HEK293 (cell line): ENCODE data around the gene WDR53.
"Not testable (repeated sequence)": the region's sequence is repeated elsewhere in the genome, so short reads cannot be mapped to it uniquely, and the experiment has no call there.

Experiments used
- CTCF ChIA-PET: fragments of 350-600 bp; formaldehyde crosslinking; extraction: SDS; loops from one replicate; lab custom pipeline; 2021; ENCODE audit warnings: antibody characterized with exemption; lab: Yijun Ruan, JAX
- POLR2A ChIA-PET: fragments of 300-600 bp; formaldehyde crosslinking; extraction: SDS; loops from one replicate; lab custom pipeline; 2020; ENCODE audit warnings: antibody characterized with exemption, inconsistent platforms; lab: Yijun Ruan, JAX
- H3K27ac ChIP-seq: fragments of 200-500 bp; sonication (Bioruptor generic); 2 replicates; pipeline ENCODE4 v1.5.1; 2014; ENCODE audit warnings: low read depth, low read length, control low read depth, inconsistent platforms; ENCODE audit errors: extremely low read depth
- H3K36me3 ChIP-seq, 2 experiments: fragments of 200-500 bp in 1 of 2; sonication (Bioruptor generic) in 1 of 2; 1 replicate in 1 of 2; 2 replicates in 1 of 2; pipeline ENCODE4 v1.5.1; 2014 to 2017; ENCODE audit warnings: inconsistent platforms in 2 of 2, low read length in 2 of 2; ENCODE audit not compliant: control insufficient read depth in 2 of 2, insufficient read depth in 1 of 2
- H3K4me1 ChIP-seq: fragments of 200-500 bp; sonication (Bioruptor generic); 2 replicates; pipeline ENCODE4 v1.5.1; 2014; ENCODE audit warnings: mild to moderate bottlenecking, low read length, inconsistent platforms; ENCODE audit not compliant: control insufficient read depth, insufficient read depth
- H3K4me3 ChIP-seq: 2 replicates; pipeline ENCODE4 v1.5.1; 2011; ENCODE audit warnings: low read depth, mild to moderate bottlenecking, control low read depth, low read length, moderate library complexity
- H3K9me3 ChIP-seq: fragments of 200-500 bp; sonication (Bioruptor generic); 2 replicates; pipeline ENCODE4 v1.5.1; 2014; ENCODE audit warnings: low read depth, low read length, inconsistent platforms; ENCODE audit not compliant: control insufficient read depth, insufficient read depth
- BCL11A ChIP-seq: fragments of 450-650 bp; formaldehyde crosslinking; IDR thresholded peaks from 2 replicates; pipeline ENCODE4 v1.5.1; 2016; ENCODE audit warnings: low read depth, missing biosample characterization, missing genetic modification characterization
- KLF7 ChIP-seq: fragments of 450-650 bp; formaldehyde crosslinking; IDR thresholded peaks from 2 replicates; pipeline ENCODE4 v1.5.1; 2016; ENCODE audit warnings: missing biosample characterization, missing genetic modification characterization, borderline replicate concordance
- WT1 ChIP-seq: fragments of 450-650 bp; formaldehyde crosslinking; IDR thresholded peaks from 2 replicates; pipeline ENCODE4 v1.5.1; 2016; ENCODE audit warnings: missing biosample characterization, missing genetic modification characterization
- ZBTB17 ChIP-seq: fragments of 450-650 bp; formaldehyde crosslinking; IDR thresholded peaks from 2 replicates; pipeline ENCODE4 v1.5.1; 2016; ENCODE audit warnings: missing biosample characterization, missing genetic modification characterization
- ZIC2 ChIP-seq: fragments of 450-650 bp; formaldehyde crosslinking; IDR thresholded peaks from 2 replicates; pipeline ENCODE4 v1.5.1; 2016; ENCODE audit warnings: missing biosample characterization, missing genetic modification characterization
- ZNF19 ChIP-seq: fragments of 450-650 bp; formaldehyde crosslinking; IDR thresholded peaks from 2 replicates; pipeline ENCODE4; 2016; ENCODE audit warnings: missing biosample characterization, missing genetic modification characterization, low read depth
- ZNF292 ChIP-seq: fragments of 450-650 bp; formaldehyde crosslinking; IDR thresholded peaks from 2 replicates; pipeline ENCODE4 v1.5.1; 2016; ENCODE audit warnings: low read depth, missing biosample characterization, missing genetic modification characterization, borderline replicate concordance
- ZNF324 ChIP-seq: fragments of 450-650 bp; formaldehyde crosslinking; IDR thresholded peaks from 2 replicates; pipeline ENCODE4 v1.5.1; 2016; ENCODE audit warnings: missing biosample characterization, missing genetic modification characterization
- ZNF416 ChIP-seq: fragments of 450-650 bp; formaldehyde crosslinking; IDR thresholded peaks from 2 replicates; pipeline ENCODE4 v1.5.1; 2016; ENCODE audit warnings: missing biosample characterization, missing genetic modification characterization
- ZNF626 ChIP-seq: fragments of 450-650 bp; sonication (Bioruptor Pico); formaldehyde crosslinking; IDR thresholded peaks from 2 replicates; pipeline ENCODE4 v1.5.1; 2018; ENCODE audit warnings: missing biosample characterization, missing genetic modification characterization, inconsistent platforms
- ZNF639 ChIP-seq: fragments of 450-650 bp; formaldehyde crosslinking; IDR thresholded peaks from 2 replicates; pipeline ENCODE4 v1.5.1; 2016; ENCODE audit warnings: missing biosample characterization, missing genetic modification characterization
- ZNF645 ChIP-seq: fragments of 450-650 bp; formaldehyde crosslinking; IDR thresholded peaks from 2 replicates; pipeline ENCODE4; 2016; ENCODE audit warnings: missing biosample characterization, missing genetic modification characterization
- ZNF707 ChIP-seq: fragments of 450-650 bp; formaldehyde crosslinking; IDR thresholded peaks from 2 replicates; pipeline ENCODE4 v1.5.1; 2016; ENCODE audit warnings: missing biosample characterization, missing genetic modification characterization
- ZNF777 ChIP-seq: fragments of 450-650 bp; formaldehyde crosslinking; IDR thresholded peaks from 2 replicates; pipeline ENCODE4 v1.5.1; 2017; ENCODE audit warnings: missing biosample characterization, missing genetic modification characterization, borderline replicate concordance
- TF ChIP-seq, protein P1 (sequence below): fragments of 450-650 bp; formaldehyde crosslinking; IDR thresholded peaks from 2 replicates; pipeline ENCODE4 v1.5.1; 2017; ENCODE audit warnings: missing biosample characterization, missing genetic modification characterization

The WDR53 gene

DNA sequence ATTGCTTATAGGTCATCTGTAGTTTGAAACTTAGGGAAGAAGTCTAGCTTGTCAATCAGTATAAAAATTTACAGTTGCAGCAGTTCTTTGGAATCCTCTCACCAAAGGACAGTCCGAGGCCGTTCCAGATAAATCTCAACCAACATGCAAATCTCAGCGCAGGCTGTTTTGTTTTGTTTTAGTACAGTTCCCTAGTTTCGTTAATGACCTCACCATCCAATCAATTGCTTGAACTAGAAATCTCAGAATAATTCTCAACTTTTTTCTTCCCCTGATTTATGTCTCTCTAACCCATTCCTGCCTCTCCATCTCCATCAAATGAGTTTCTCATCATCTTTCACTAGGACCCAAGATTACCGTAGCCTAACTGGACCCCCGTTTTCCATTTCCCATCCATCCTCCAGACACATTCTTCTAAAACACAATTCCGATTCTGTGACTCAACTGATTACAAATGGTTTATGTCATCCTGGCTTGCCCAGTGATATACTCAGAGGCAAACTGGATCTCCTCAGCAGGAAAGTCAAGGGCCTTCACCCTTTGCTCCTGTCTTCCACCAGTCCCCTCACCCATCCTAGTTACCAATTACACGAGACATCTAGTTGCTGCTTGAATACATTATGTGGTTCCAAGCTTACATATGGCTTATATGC is 54.5 kb downstream of the WDR53 start:
- ChIA-PET POLR2A (no interaction called here), CTCF (interaction anchor here (0.6 to 0.7 kb wide), 2 partner anchors 9 to 105 kb away, joined by 3 to 5 read pairs; no protein-coding TSS in a partner anchor)
- TF ChIP-seq ZNF19 (tag by site-specific recombination) (no peak), ZNF292 (tag by site-specific recombination) (no peak), WT1 (tag by site-specific recombination) (no peak), ZNF639 (no peak), ZNF416 (no peak), ZNF626 (tag by site-specific recombination) (no peak), ZBTB17 (tag by site-specific recombination) (no peak), ZNF707 (tag by site-specific recombination) (no peak), ZNF324 (tag by site-specific recombination) (no peak), ZNF645 (tag by site-specific recombination) (no peak), KLF7 (tag by site-specific recombination) (no peak), ZNF777 (no peak), BCL11A (tag by site-specific recombination) (no peak), ZIC2 (tag by site-specific recombination) (no peak)
- TF ChIP-seq, protein P1, sequence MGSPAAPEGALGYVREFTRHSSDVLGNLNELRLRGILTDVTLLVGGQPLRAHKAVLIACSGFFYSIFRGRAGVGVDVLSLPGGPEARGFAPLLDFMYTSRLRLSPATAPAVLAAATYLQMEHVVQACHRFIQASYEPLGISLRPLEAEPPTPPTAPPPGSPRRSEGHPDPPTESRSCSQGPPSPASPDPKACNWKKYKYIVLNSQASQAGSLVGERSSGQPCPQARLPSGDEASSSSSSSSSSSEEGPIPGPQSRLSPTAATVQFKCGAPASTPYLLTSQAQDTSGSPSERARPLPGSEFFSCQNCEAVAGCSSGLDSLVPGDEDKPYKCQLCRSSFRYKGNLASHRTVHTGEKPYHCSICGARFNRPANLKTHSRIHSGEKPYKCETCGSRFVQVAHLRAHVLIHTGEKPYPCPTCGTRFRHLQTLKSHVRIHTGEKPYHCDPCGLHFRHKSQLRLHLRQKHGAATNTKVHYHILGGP (tag by site-specific recombination) = no peak
- Histone ChIP-seq H3K36me3 (no peaks in the 10 kb centered on the region), H3K4me3 (no peak overlapping the region), H3K9me3 (no peaks in the 10 kb centered on the region), H3K4me1 (no peaks in the 10 kb centered on the region), H3K27ac (no peak overlapping the region)

DNA sequence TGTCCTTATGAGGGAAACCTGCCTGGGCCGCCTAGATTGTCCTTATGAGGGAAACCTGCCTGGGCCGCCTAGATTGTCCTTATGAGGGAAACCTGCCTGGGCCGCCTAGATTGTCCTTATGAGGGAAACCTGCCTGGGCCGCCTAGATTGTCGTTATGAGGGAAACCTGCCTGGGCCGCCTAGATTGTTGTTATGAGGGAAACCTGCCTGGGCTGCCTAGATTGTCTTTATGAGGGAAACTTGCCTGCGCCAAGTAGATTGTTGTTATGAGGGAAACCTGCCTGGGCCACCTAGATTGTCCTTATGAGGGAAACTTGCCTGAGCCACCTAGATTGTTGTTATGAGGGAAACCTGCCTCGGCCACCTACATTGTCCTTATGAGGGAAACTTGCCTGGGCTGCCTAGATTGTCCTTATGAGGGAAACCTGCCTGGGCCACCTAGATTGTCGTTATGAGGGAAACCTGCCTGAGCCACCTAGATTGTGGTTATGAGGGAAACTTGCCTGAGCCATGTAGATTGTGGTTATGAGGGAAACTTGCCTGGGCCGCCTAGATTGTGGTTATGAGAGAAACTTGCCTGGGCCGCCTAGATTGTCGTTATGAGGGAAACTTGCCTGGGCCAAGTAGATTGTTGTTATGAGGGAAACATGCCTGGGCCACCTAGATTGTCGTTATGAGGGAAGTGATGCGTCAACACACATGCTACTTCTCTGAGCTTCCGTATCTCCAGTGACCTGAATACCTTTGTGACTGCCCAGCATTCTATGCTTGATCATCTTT is 56.5 kb downstream of the WDR53 start:
- H3K9me3 ChIP-seq, H3K4me3 ChIP-seq, H3K36me3 ChIP-seq, H3K27ac ChIP-seq, POLR2A ChIA-PET, CTCF ChIA-PET, H3K4me1 ChIP-seq: not testable (repeated sequence)

- H3K9me3 ChIP-seq, H3K4me3 ChIP-seq, H3K4me1 ChIP-seq, H3K27ac ChIP-seq, H3K36me3 ChIP-seq, POLR2A ChIA-PET, CTCF ChIA-PET: not testable (repeated sequence)
These were observed 57.2 kb downstream of the WDR53 start for GRCh38 chr3:196511108-196511507.
